ENCODE measurements around the gene CDIPT.

CDIPT gene

GRCh38 chr16:29900102-29900887 is 37.3 kb upstream of the CDIPT start, which contains the start of gene ASPHD1:
ASPHD1 (plus strand) TSS chr16:29900488; CDS start chr16:29900972, 484 bp downstream.
- peak within 1 kb of the TSS; percentile 82 for H3K4me3 ChIP-seq (ENCODE audit: low read length)
- peak; percentile 76 for DNase-seq (ENCODE audit: low read depth)
- TF ChIP-seq CTCF (conservative IDR thresholded peaks at IDR 0.05; ENCODE audit: low read length): no peak

DNA sequence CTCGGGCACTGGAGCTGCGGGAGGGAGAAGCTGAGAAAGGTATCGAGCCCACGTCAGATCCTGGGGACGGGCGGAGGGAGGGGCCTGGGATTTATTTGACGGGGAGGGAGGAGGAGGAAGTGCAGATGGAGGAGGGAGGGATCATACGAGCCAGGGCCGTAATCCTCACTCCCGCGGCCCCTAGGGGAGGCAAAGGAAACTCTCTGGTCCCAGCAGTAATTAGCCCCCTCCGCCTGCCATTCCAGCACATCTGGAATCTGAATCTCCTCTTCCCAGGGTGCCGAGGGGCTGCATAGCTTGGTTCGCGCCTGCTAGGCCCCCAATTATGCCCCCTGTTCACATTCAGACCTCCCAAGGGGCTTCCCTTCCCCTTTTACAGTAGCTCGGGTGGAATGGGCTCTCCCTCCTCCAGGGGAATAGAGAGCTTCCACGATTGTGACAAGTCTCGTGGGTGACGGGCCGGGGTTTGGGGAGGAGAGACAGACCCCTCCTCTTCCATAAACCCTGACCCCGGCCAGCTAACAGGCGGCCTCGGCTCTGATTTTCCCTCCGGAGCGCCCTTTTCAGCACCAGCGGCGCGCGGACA is 36.6 kb upstream of the CDIPT start, which contains the start of gene SEZ6L2:
SEZ6L2 (minus strand) TSS at position 35 of the 586 bp plus-strand sequence. CDS start 531 bp downstream, outside the sequence.
- peak; percentile 84 for DNase-seq (ENCODE audit: low read depth)
- TF ChIP-seq CTCF (conservative IDR thresholded peaks at IDR 0.05; ENCODE audit: low read length): peak; percentile 40
- H3K4me3 ChIP-seq (ENCODE audit: low read length): peak within 1 kb of the TSS; percentile 82

DNA sequence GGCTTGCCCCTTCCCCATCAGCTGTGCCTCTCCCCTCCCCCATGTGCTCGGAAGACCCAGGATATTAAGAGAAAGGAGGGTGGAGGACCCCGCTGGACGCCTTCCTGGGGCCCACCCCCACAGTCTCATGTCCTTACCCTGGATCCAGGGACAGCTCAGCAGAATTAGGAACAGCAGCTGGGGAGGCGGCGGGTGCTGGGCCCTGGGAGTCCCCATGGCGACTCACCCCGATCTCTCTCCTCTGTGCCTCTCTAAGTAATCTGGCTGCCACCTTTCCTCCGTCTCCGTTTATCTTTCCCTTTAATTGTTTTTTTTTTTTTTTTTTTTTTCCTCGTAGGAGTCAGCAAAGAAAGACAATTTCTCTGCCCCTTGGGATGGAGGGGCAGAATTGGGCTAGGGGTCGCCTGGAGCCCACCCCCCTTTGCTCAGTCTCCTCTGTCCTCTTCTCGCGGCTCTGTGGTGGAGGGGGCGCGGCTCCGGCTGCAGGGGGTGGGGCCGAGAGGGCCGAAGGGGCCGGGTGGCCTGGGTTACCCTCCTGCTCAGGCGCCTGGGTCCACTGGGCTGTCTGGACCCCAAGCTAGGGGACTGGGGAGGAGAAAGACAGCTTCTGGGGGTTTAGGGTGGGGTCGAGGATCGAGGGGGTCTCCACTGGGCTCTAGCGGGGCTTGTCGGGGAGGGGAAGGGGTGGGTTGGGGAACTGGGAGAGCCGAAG is 35.9 kb upstream of the CDIPT start:
- no peak for DNase-seq (ENCODE audit: low read depth)
- TF ChIP-seq CTCF (conservative IDR thresholded peaks at IDR 0.05; ENCODE audit: low read length): no peak
- peak overlapping the region; percentile 82 for H3K4me3 ChIP-seq (ENCODE audit: low read length)

DNA sequence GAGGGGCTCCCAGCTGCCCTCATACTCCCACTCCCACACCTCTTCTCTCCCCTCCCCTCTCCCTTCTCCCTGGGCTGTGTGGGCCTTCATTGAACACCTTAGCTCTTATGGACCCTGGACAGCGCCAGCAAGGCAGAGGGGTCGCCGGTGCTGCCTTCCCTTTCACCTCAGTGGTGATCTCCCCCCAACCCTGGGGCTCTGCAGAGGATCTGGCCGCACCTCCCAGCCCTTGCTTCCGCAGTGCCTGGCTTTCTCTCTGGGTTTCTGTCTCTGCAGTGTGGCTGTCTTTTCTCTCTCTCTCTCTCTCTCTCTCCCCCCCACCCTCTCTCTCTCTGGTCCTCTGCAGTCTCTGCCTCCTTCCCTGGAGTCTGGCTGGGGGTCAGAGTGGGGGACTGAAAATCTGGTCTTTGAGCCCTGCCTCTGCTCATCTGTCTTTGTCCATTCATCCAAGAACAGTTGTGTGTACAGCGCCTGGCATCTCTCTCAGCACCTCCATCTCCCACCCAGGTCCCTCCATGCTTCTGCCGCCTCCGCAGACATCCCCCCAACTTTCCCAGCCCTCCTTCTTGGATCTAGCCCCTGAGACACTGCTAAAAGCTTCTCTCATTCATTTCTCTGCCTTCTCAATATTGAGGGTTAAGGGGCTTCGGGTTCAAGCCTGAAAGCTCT is 35.2 kb upstream of the CDIPT start:
- TF ChIP-seq CTCF (conservative IDR thresholded peaks at IDR 0.05; ENCODE audit: low read length): no peak
- peak overlapping the region; percentile 82 for H3K4me3 ChIP-seq (ENCODE audit: low read length)
- no peak for DNase-seq (ENCODE audit: low read depth)

DNA sequence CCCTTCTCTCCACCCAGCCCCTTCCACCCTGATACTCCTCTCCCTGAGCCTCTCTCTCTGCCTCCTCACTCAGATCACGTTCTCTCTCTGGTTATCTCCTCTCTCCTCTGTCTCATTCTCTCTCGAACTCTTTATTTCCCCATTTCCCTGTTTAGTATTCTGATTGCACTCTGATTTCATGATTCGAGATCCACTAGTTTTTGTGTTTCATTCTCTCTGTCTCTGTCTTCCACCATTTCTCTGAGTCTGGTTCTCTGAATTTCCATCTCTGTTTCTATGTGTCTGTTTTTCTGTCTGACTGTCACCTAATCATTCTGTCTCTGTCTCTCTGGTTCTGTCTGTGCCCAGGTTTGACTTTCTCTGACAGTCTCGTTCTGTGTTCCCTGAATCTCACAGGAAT is 34.3 kb upstream of the CDIPT start:
- TF ChIP-seq CTCF (conservative IDR thresholded peaks at IDR 0.05; ENCODE audit: low read length): no peak
- no peak for DNase-seq (ENCODE audit: low read depth)
- H3K4me3 ChIP-seq (ENCODE audit: low read length): no peak overlapping the region

DNA sequence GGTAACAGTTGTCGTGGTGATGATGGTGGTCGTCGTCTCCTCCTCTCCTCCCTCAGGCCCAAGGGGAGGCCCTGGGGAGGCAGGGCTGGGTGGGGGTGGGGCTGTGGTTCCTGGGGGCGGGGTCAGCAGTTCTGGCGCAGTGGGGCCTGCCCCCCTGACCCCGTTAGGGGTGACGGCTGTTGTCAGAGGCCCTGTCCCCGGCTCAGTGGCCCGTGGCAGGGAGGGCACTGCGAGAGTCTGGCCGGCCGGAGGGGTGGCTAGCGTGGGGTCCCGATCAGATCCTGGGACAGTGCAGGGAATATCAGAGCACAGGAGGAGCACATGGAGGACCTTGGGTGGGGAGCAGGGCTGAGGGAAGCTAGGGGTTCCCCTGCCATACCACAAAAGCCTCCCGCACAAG is 33.8 kb upstream of the CDIPT start:
- no peak overlapping the region for H3K4me3 ChIP-seq (ENCODE audit: low read length)
- no peak for TF ChIP-seq CTCF (conservative IDR thresholded peaks at IDR 0.05; ENCODE audit: low read length)
- no peak for DNase-seq (ENCODE audit: low read depth)
